B cell (primary cell): Measurements from ENCODE around the gene ESPNL.

Source experiments
- CTCF ChIP-seq: fragments of 200-600 bp; IDR thresholded peaks from one replicate; pipeline ENCODE4 v1.8.0; 2022; ENCODE audit warnings: antibody characterized with exemption, mild to moderate bottlenecking
- EZH2 ChIP-seq: IDR thresholded peaks from 2 replicates; pipeline ENCODE4 v1.6.1; 2012; ENCODE audit warnings: borderline replicate concordance, low read depth, mild to moderate bottlenecking, moderate library complexity, low read length; ENCODE audit not compliant: insufficient read depth, poor library complexity, severe bottlenecking

GRCh38 chr2:238097201-238097987, 2.7 kb upstream of the ESPNL start:
- no peak for TF ChIP-seq CTCF
- TF ChIP-seq EZH2: no peak
